IPS DF 6.9 (cell line): ENCODE measurements around the gene SSH2.

ENCODE experiments used
- DNase-seq: peaks from one replicate; pipeline ENCODE4 v3.0.0-alpha.2; 2013; ENCODE audit warnings: low read depth, low spot score
- H3K27ac ChIP-seq: one replicate; pipeline ENCODE4 v1.5.1; 2013; ENCODE audit warnings: low read length, control low read depth
- H3K27me3 ChIP-seq: 2 replicates; pipeline ENCODE4 v1.6.1; 2013; ENCODE audit warnings: mild to moderate bottlenecking, low read length; ENCODE audit not compliant: control insufficient read depth, insufficient read depth
- H3K36me3 ChIP-seq: 2 replicates; pipeline ENCODE4 v1.6.1; 2013; ENCODE audit warnings: low read length; ENCODE audit not compliant: control insufficient read depth, insufficient read depth
- H3K4me1 ChIP-seq: 2 replicates; pipeline ENCODE4 v1.6.1; 2013; ENCODE audit warnings: low read length; ENCODE audit not compliant: control insufficient read depth, insufficient read depth
- H3K4me3 ChIP-seq: 2 replicates; pipeline ENCODE4 v1.5.1; 2013; ENCODE audit warnings: mild to moderate bottlenecking, low read length
- H3K9me3 ChIP-seq: 2 replicates; pipeline ENCODE4 v1.6.1; 2013; ENCODE audit warnings: low read length, inconsistent platforms; ENCODE audit not compliant: control insufficient read depth, insufficient read depth
- WGBS: extraction: QIAGEN DNeasy Blood & Tissue Kit; methylation state at CpG from one replicate; pipeline ENCODE4 v1.1.7; 2013; ENCODE audit warnings: mixed read lengths, missing lambda C conversion rate; ENCODE audit not compliant: insufficient read length, insufficient coverage; 5-methylcytosine and 5-hydroxymethylcytosine counted together

SSH2 gene

DNA sequence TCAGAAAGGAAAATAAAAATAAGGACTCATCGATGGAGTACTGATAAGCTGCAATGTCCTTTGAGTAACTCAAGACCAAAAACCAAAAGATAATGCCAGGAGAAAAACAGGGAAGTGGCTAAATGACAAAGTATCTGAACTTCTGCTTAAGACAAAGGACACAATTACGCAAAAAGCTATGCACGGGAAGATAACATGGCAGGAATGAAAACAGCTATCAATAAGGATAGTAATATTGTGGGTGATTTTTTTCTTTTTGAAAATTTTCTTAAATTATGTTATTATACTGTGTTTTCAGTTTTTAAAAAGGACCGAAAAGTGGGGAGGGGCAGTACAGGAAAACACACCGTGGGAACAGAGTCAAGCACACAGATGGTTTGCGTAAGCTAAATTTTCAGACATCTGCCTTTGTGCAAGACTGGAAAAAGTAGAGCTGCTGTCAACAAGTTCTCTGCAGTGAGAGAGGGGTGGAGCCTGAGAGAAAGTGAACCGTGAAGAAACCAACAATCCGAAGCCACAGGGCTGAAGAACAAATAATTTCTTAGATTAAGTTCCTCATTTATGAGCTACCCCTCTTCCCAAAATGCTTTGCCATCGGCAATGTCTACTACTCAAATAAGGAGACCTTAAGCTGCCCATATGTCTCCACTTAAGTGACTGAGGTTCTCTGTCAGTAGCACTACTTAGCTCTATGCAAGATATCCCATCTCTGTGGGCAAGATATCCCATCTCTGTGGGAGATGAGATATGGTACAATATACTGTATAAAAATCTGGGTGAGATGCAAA lies 207.4 kb downstream of the SSH2 start:
- no peak overlapping the region for H3K4me3 ChIP-seq
- DNase-seq, result no peak

DNA sequence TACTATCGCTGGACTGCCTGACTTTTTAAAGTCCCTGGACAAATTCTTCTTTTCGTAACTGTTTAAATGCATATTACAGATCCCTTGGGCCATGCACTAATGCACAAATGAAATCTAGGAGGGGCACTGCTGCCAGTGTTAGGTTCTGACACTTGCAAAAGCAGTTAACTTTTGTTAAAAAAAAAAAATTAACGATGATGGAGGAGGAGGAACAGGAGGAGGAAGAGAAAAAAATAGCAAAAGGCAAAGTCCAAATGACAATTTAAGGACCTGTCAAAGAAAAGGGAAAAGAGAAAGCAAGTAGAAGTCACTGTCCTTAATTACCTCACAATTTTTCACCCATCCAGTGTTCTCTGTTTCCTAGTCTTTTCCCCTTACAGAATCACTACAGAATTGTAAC lies 209.5 kb downstream of the SSH2 start:
- no peak for DNase-seq
- H3K36me3 ChIP-seq, result no peaks in the 10 kb centered on the region
- no peaks in the 10 kb centered on the region for H3K9me3 ChIP-seq
- no peaks in the 10 kb centered on the region for H3K4me1 ChIP-seq
- no peak overlapping the region for H3K4me3 ChIP-seq
- WGBS, result no CpG with 5 or more reads among the region's 3 CpGs
- H3K27ac ChIP-seq, result no peak overlapping the region
- no peaks in the 10 kb centered on the region for H3K27me3 ChIP-seq

More for the DNA sequence above, 207.4 kb downstream of the SSH2 start:
- H3K36me3 ChIP-seq, result no peaks in the 10 kb centered on the region
- no peak overlapping the region for H3K27ac ChIP-seq
- no peaks in the 10 kb centered on the region for H3K27me3 ChIP-seq
- H3K9me3 ChIP-seq, result no peaks in the 10 kb centered on the region
- H3K4me1 ChIP-seq, result 0 out of 2 replicates have a peak, but pooled peaks cover 2% of the 10 kb centered on the region
- no CpG with 5 or more reads among the region's 9 CpGs for WGBS

DNA sequence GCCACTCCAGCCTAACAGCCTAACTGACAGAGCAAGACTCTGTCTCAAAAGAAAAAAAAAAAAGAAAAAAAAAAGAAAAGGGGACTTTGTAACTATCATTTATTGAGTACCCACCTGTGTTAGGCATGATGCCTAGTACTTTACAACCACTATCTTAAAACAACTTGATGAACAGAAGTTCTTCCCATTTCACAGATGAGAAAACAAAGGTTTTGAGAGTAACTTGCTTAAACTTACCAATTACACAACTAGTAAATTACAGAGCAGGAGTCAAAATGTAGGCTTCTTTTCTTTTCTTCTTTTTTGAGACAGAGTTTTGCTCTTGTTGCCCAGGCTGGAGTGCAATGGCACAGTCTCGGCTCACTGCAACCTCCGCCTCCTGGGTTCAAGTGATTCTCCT lies 210.6 kb downstream of the SSH2 start:
- no peaks in the 10 kb centered on the region for H3K27me3 ChIP-seq
- no peak overlapping the region for H3K27ac ChIP-seq
- H3K36me3 ChIP-seq, result no peaks in the 10 kb centered on the region
- H3K4me1 ChIP-seq, result no peaks in the 10 kb centered on the region
- H3K9me3 ChIP-seq, result no peaks in the 10 kb centered on the region
- DNase-seq, result no peak
- no CpG with 5 or more reads among the region's 2 CpGs for whole genome bisulfite sequencing
- no peak overlapping the region for H3K4me3 ChIP-seq

DNA sequence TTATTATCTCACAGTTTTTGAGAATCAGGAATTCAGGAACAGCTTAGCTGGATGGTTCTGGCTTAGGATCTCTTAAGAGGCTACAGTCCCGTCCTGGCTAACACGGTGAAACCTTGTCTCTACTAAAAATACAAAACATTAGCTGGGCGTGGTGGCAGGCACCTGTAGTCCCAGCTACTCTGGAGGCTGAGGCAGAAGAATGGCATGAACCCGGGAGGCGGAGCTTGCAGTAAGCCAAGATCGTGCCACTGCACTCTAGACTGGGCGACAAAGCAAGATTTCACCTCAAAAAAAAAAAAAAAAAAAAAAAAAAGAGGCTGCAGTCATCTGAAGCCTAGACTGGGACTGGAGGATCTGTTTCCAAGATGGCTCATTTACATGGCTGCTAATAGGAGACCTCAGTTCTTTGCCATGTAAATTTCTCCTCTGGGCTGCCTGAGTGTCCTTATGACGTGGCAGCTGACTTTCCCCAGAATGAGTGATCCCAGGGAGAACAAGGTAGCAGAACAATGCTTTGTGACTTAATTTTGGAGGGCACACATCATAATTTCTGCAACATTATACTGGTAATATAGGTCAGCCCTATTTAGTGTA lies 211.5 kb downstream of the SSH2 start:
- DNase-seq, result no peak
- Histone ChIP-seq H3K9me3 (no peaks in the 10 kb centered on the region), H3K4me1 (0 out of 2 replicates have a peak, but pooled peaks cover 1% of the 10 kb centered on the region), H3K4me3 (no peak overlapping the region), H3K27me3 (no peaks in the 10 kb centered on the region), H3K36me3 (no peaks in the 10 kb centered on the region), H3K27ac (no peak overlapping the region)
- no CpG with 5 or more reads among the region's 8 CpGs for WGBS

DNA sequence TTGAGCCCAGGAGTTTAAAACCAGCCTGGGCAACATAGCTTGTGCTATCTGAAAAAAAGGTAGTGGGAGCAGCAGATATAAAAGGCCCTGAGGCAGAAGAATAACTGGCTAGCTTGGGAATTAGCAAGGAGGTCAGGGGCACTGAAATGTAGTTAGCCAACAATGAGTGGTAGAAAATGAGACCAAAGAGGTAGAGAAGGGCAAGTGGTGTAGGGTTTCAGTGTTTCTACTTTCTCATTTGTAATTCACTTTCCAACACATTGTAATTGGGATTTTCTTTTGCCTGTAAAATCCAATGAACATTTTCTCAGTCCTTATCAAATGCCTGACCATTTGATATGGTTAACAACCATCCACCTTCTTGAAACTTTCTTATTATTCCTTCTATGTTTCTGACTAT lies 212.2 kb downstream of the SSH2 start:
- DNase-seq, result no peak
- H3K27me3 ChIP-seq, result no peaks in the 10 kb centered on the region
- H3K4me1 ChIP-seq, result 0 out of 2 replicates have a peak, but pooled peaks cover 2% of the 10 kb centered on the region
- H3K27ac ChIP-seq, result no peak overlapping the region
- H3K36me3 ChIP-seq, result no peaks in the 10 kb centered on the region
- no peak overlapping the region for H3K4me3 ChIP-seq
- no peaks in the 10 kb centered on the region for H3K9me3 ChIP-seq

DNA sequence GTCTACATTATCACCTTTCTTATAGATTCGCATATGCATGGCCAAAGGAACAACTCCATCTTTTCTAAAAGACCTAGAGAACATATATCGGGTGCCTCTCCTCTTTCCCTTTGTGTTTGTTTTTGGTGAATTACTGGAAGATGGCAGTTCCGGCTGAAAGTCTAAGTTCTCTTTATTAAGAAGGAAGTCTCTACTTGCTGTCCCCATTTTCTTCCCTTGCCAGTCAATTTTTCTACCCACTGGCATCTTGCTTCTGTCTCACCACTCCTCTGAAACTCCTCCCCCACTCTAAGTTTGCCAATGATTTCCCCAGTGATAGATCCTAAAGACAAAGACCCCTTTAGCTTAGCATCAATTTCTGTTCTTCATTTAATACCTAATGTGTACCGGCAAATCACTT lies 213.5 kb downstream of the SSH2 start:
- Histone ChIP-seq H3K27me3 (no peaks in the 10 kb centered on the region), H3K9me3 (no peaks in the 10 kb centered on the region), H3K4me1 (peaks cover 3% of the 10 kb centered on the region; the same call in 1 of the 2 replicates), H3K27ac (no peak overlapping the region), H3K4me3 (no peak overlapping the region), H3K36me3 (no peaks in the 10 kb centered on the region)
- no peak for DNase-seq
- WGBS, result no CpG with 5 or more reads among the region's 4 CpGs

DNA sequence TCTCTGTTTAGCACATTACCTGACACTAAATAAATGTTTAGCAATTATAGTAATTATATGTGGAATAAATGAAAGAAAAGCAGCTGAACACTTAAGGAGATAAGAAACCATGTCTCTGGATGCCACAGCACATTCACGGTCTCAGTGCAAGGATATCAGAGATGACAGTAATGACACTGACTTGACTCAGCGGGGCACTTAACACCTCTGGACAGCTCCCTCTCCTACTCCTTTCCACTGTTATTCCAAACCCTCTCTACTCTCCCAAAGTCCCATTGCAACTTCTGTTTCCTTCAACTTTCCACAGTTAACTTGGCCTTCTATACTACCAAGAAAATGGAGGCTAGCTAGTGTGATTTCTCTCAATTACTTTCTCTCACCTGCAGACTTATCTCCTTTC lies 214.3 kb downstream of the SSH2 start:
- peaks cover 3% of the 10 kb centered on the region; the same call in 1 of the 2 replicates for H3K4me1 ChIP-seq
- no peak for DNase-seq
- H3K27ac ChIP-seq, result no peak overlapping the region
- no peaks in the 10 kb centered on the region for H3K36me3 ChIP-seq
- WGBS, result no CpG with 5 or more reads among the region's 2 CpGs
- H3K4me3 ChIP-seq, result no peak overlapping the region
- no peaks in the 10 kb centered on the region for H3K27me3 ChIP-seq
- no peaks in the 10 kb centered on the region for H3K9me3 ChIP-seq

DNA sequence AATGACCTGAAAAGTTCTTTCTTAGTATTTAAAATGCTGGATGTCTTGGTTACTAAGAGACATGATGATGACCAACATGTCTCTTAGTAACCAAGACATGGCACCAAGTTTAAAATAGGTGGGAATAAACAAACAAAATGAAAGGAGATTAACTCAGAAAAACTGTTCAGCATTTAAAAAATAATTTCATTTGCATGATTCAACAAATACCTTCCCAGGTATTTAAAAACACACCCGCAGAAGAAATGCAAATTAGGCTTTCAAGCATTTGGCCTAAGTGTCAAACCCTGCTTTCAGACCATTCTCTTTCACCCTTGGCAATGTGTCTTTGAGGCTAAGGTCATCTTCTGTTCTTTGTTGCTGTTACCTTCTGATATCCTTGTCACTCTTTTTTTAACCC lies 215.9 kb downstream of the SSH2 start:
- no peaks in the 10 kb centered on the region for H3K27me3 ChIP-seq
- no peaks in the 10 kb centered on the region for H3K9me3 ChIP-seq
- no CpG with 5 or more reads among the region's 1 CpG for WGBS
- H3K36me3 ChIP-seq, result no peaks in the 10 kb centered on the region
- H3K27ac ChIP-seq, result no peak overlapping the region
- DNase-seq, result no peak
- H3K4me3 ChIP-seq, result no peak overlapping the region
- peaks cover 3% of the 10 kb centered on the region; the same call in 1 of the 2 replicates for H3K4me1 ChIP-seq

DNA sequence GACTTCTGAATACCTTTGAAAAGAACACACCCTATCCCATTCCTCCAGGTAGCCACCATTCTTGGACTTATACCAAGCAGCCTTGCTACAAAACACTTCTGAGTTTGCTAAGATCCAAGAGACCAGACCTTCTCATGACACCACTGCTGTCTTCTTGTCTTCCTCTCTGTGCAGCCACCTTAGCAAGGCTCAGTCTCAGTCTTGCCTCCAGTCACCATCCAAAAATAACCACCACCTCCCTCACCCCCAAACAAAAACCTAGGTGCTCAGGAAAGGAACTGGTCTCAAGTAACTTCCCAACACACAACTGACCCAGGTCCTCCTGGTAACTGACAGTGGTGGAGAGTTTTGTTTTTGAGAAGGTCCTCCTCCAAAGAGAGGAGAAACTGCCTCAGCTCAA lies 216.4 kb downstream of the SSH2 start:
- Histone ChIP-seq H3K36me3 (no peaks in the 10 kb centered on the region), H3K9me3 (no peaks in the 10 kb centered on the region), H3K27me3 (no peaks in the 10 kb centered on the region), H3K4me1 (peaks cover 3% of the 10 kb centered on the region; the same call in 1 of the 2 replicates), H3K27ac (no peak overlapping the region), H3K4me3 (no peak overlapping the region)
- DNase-seq, result no peak

DNA sequence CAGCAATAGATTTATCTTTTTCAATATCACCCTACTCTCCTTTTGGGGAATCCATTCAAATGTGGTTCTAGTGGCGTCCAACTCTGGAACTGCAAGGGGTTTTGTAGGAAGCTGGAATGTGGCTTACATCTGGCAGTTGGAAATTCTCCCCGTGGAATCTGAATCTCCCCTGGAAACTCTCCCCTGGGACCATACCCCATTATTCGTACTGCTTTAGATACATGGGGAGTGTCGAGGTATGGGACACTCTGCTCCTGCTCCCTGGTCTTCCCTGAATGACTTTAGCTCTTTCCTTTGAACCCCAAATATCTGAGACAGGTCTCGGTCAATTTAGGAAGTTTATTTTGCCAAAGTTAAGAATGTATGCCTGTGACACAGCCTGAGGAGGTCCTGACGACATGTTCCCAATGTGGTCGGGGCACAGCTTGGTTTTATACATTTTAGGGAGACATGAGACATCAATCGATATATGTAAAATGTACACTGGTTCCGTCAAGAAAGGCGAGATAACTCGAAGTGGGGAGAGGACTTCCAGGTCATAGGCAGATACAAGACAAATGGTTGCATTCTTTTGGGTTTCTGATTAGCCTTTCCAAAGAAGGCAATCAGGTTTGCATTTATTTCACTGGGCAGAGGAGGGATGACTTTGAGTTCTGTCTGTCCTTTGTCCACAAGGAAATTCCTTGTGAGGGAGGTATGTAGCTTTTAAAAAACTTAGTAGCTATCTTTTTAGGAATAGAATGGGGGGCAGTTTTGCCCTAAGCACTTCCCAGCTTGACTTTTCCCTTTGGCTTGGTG lies 218.2 kb downstream of the SSH2 start:
- Histone ChIP-seq H3K4me3 (no peak overlapping the region), H3K9me3 (no peaks in the 10 kb centered on the region), H3K27ac (no peak overlapping the region), H3K27me3 (no peaks in the 10 kb centered on the region), H3K4me1 (peaks cover 3% of the 10 kb centered on the region; the same call in 1 of the 2 replicates), H3K36me3 (no peaks in the 10 kb centered on the region)
- DNase-seq, result no peak
- no CpG with 5 or more reads among the region's 11 CpGs for WGBS
